SK-MEL-5 (cell line): ENCODE data around the gene PER2. TPM values are rescaled to one million over a fixed set of nuclear protein-coding genes. Genes with fewer than 3 reads are reported as not detected.

ENCODE experiments used
- DNase-seq: peaks from one replicate; pipeline ENCODE4 v3.0.0-alpha.2; 2016; ENCODE audit warnings: low read depth, low spot score
- in situ Hi-C: cut with HindIII; loops from 2 replicates; pipeline ENCODE4 v1.10.0; 2016; ENCODE audit warnings: low sequenced_read_pairs, high pct_unique_total_duplicates, low pct_unique_long_range_greater_than_20kb
- total RNA-seq: library from RNA; depleted of rRNA; stranded (reverse); fragments of >200 nt; shearing (Covaris generic); gene quantifications from 2 replicates; pipeline ENCODE4 v1.2.3, GENCODE V29; 2014

Gene PER2
- total RNA-seq, 1 experiment from 2014 or later, result 1.8 TPM

GRCh38 chr2:238227587-238228032 lies 60.8 kb downstream of the PER2 start:
- no peak for DNase-seq
- in situ Hi-C loops, result no loop called here

GRCh38 chr2:238226698-238227586 lies 61.5 kb downstream of the PER2 start:
- in situ Hi-C loops, result no loop called here
- DNase-seq, result no peak

- in situ Hi-C loops, result no loop called here
- no peak for DNase-seq
Measured at GRCh38 chr2:238225911-238226697, 62.3 kb downstream of the PER2 start.

- in situ Hi-C loops, result no loop called here
Measured at GRCh38 chr2:238225121-238225520, 63.3 kb downstream of the PER2 start.

GRCh38 chr2:238224356-238225035 lies 63.9 kb downstream of the PER2 start:
- no peak for DNase-seq
- in situ Hi-C loops, result no loop called here

More at GRCh38 chr2:238225121-238225520, 63.3 kb downstream of the PER2 start:
- no peak for DNase-seq

GRCh38 chr2:238220892-238221521 lies 67.4 kb downstream of the PER2 start:
- no peak for DNase-seq
- in situ Hi-C loops, result no loop called here

- no peak for DNase-seq
- in situ Hi-C loops, result no loop called here
Measured at GRCh38 chr2:238220274-238220891, 68.0 kb downstream of the PER2 start.

GRCh38 chr2:238216651-238217184 lies 71.7 kb downstream of the PER2 start:
- in situ Hi-C loops, result no loop called here

GRCh38 chr2:238207006-238207405 lies 81.4 kb downstream of the PER2 start:
- in situ Hi-C loops, result no loop called here
- DNase-seq, result no peak

More at GRCh38 chr2:238216651-238217184, 71.7 kb downstream of the PER2 start:
- peak; percentile 94 for DNase-seq

GRCh38 chr2:238203973-238204683 lies 84.3 kb downstream of the PER2 start:
- in situ Hi-C loops, result no loop called here
- DNase-seq, result no peak

- peak; percentile 80 for DNase-seq
- in situ Hi-C loops, result no loop called here
Measured at GRCh38 chr2:238203094-238203972, 85.1 kb downstream of the PER2 start, which contains the start of gene ILKAP. TSS of gene ILKAP (minus strand) at chr2:238203695. CDS start at chr2:238203553, 142 bp downstream.

GRCh38 chr2:238202326-238203093 lies 85.9 kb downstream of the PER2 start:
- in situ Hi-C loops, result no loop called here
- DNase-seq, result no peak
